Measurements from ENCODE around the gene KIFC3.

GRCh38 chr16:57803134-57803990, 1.1 kb upstream of the KIFC3 start:
- TF ChIP-seq CTCF (IDR thresholded peaks at IDR 0.05) (no peak), POLR2A (IDR thresholded peaks at IDR 0.05) (no peak)
